Mesothelial cell of epicardium (in vitro differentiated cells): ENCODE results near the gene ARHGEF12. TPM values are rescaled to one million over a fixed set of nuclear protein-coding genes. Genes with fewer than 3 reads are reported as not detected.

Experiments used
- DNase-seq, 2 experiments: peaks; one replicate each; pipeline ENCODE4 v3.0.0; 2021; ENCODE audit warnings: low spot score in 2 of 2; ENCODE audit not compliant: unreplicated experiment in 2 of 2
- H3K27ac Mint-ChIP-seq: 2 replicates; pipeline ENCODE4 v1.8.0; 2021; ENCODE audit warnings: mixed read lengths
- H3K27me3 Mint-ChIP-seq: 2 replicates; pipeline ENCODE4 v1.8.0; 2021; ENCODE audit warnings: low read depth, mixed read lengths
- H3K36me3 Mint-ChIP-seq: 2 replicates; pipeline ENCODE4 v1.8.0; 2021; ENCODE audit warnings: mixed read lengths
- H3K4me1 Mint-ChIP-seq: 2 replicates; pipeline ENCODE4 v1.8.0; 2021; ENCODE audit warnings: mixed read lengths
- H3K4me3 Mint-ChIP-seq: 2 replicates; pipeline ENCODE4 v1.8.0; 2021; ENCODE audit warnings: mild to moderate bottlenecking, moderate library complexity, mixed read lengths
- H3K9me3 Mint-ChIP-seq: 2 replicates; pipeline ENCODE4 v1.8.0; 2021; ENCODE audit warnings: mixed read lengths
- total RNA-seq: library from RNA; stranded (reverse); gene quantifications from 3 replicates; pipeline ENCODE4 v1.2.1, GENCODE V29; 2021
- TF ChIP-seq, protein P1 (sequence below): fragments of 200-600 bp; sonication (generic); IDR thresholded peaks from one replicate; pipeline ENCODE4 v1.5.0; 2021; ENCODE audit warnings: antibody characterized with exemption; ENCODE audit not compliant: unreplicated experiment

Gene ARHGEF12
- total RNA-seq, 1 donor from 2014 or later: 86.0 TPM

DNA sequence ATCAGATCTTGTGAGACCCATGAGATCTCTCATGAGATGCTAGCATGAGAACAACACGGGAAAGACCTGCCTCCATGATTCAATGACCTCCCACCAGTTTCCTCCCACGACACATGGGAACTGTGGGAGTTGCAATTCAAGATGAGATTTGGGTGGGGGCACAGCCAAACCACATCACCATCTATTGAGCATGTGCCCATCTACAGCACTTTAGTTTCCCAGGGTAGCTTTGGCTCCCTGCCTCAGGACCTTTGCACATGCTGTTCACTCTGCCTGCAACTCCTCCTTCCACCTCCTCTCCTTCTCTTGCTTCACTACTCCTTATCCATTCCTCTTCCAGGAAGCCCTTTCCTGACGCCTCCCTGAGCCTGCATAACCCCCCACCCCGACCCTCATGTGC lies 192.5 kb downstream of the ARHGEF12 start:
- Mint-ChIP-seq H3K36me3 (no peaks in the 10 kb centered on the region), H3K27ac (no peak overlapping the region), H3K4me3 (no peak overlapping the region), H3K4me1 (peaks cover 3% of the 10 kb centered on the region), H3K9me3 (no peaks in the 10 kb centered on the region), H3K27me3 (peaks cover 26% of the 10 kb centered on the region)
- no peak for DNase-seq
- TF ChIP-seq, protein P1, sequence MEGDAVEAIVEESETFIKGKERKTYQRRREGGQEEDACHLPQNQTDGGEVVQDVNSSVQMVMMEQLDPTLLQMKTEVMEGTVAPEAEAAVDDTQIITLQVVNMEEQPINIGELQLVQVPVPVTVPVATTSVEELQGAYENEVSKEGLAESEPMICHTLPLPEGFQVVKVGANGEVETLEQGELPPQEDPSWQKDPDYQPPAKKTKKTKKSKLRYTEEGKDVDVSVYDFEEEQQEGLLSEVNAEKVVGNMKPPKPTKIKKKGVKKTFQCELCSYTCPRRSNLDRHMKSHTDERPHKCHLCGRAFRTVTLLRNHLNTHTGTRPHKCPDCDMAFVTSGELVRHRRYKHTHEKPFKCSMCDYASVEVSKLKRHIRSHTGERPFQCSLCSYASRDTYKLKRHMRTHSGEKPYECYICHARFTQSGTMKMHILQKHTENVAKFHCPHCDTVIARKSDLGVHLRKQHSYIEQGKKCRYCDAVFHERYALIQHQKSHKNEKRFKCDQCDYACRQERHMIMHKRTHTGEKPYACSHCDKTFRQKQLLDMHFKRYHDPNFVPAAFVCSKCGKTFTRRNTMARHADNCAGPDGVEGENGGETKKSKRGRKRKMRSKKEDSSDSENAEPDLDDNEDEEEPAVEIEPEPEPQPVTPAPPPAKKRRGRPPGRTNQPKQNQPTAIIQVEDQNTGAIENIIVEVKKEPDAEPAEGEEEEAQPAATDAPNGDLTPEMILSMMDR: no peak

DNA sequence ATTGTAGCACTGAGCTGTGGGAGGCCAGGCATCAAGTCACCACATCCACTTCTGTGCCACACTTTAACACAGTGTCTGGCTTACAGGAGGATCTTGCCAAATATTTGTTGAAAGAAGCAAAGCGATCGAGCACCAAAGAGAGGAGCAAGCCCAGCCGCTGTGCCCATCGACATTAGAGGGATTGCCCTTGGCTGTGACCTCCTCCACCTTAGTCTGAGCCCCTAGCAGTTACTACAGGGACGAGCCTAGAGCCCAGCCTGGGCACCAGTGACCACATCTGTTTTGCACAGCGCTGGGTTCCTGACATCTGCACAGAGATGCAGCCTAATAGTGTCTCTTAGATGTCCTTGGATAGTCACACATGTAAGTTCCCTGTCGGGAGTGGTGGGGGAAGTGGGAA lies 193.0 kb downstream of the ARHGEF12 start:
- H3K27ac Mint-ChIP-seq: no peak overlapping the region
- H3K4me3 Mint-ChIP-seq: no peak overlapping the region
- peaks cover 29% of the 10 kb centered on the region for H3K27me3 Mint-ChIP-seq
- H3K4me1 Mint-ChIP-seq: peaks cover 3% of the 10 kb centered on the region
- H3K9me3 Mint-ChIP-seq: no peaks in the 10 kb centered on the region
- H3K36me3 Mint-ChIP-seq: no peaks in the 10 kb centered on the region
- TF ChIP-seq, protein P1: no peak
- DNase-seq: no peak

DNA sequence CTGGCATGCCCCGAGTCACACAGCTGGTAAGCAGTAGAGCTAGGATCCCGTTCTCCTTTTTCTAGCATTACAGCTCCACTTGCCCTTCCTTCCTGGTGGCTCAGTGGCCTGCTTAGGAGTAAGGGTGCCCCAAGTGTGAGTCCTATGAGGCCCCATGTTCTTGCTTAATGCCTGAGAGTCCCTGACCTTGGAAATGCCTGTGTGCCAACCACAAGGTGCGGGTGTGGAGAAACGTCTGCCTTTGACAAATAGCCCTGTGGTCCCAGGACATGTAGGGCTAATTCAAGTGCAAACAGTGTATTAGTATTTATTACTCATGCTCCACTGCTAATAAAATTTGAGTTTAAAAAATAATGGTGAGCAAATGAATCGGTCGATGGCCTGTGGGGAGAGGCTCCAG lies 193.7 kb downstream of the ARHGEF12 start:
- Mint-ChIP-seq H3K36me3 (no peaks in the 10 kb centered on the region), H3K4me3 (no peak overlapping the region), H3K9me3 (no peaks in the 10 kb centered on the region), H3K27ac (no peak overlapping the region), H3K27me3 (peaks cover 31% of the 10 kb centered on the region), H3K4me1 (peaks cover 3% of the 10 kb centered on the region)
- TF ChIP-seq, protein P1: no peak
- DNase-seq: no peak

DNA sequence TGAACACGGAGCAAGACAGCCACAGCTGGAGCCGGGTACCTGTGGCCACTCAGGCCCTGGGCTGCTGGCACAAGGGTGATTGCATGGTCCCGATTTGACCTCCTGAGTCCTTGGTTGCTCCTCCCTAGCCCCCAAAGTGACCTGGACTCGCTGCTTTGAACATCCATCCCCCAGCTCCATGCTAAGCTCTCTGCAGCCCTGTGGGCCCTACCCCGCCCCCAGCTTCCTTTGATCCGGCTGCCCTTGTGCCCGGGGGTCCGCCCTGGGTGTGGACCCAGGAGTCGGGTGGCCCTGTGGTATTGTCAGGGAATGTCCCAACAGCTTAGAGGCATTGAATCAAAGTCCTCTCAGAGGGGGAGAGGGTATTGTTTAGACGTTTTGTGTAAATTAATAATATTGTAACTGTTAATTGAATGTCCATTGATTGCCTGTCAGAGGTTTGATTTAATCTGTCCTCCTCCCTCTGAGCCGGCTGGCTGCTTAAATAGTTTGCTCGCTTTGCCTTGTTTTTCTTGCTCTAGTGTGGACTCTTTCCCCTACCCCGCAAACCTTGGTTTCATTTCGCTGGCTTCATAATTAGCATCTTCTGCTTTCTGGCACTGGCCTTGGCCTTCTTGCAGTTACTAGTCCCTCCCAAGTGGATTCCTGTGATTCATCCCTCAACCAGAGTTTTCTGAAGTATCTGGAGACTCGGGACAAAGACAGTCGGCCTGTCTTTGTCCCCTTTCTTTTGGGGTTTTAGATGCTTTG lies 196.0 kb downstream of the ARHGEF12 start:
- Mint-ChIP-seq H3K4me3 (no peak overlapping the region), H3K9me3 (no peaks in the 10 kb centered on the region), H3K27ac (no peak overlapping the region), H3K27me3 (peaks cover 32% of the 10 kb centered on the region), H3K36me3 (no peaks in the 10 kb centered on the region), H3K4me1 (no peaks in the 10 kb centered on the region)
- no peak for DNase-seq
- TF ChIP-seq, protein P1: no peak

DNA sequence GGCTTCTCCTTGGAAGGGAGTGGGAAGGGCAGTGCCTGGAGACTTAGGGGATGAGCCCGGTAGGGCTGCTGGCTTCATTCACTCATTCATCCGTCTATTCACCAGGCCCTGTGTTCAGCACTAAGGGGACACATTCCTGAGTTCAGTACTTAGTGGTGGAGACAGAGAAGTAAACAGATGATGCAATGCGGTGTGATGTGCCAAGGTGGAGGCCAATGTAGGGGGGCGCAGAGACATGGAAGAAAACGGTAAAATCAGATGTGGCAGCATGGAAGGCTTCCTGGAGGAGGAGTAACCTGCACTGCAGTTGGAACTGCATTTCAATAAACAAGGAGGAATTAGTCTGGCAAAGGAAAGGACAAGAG lies 196.6 kb downstream of the ARHGEF12 start:
- Mint-ChIP-seq H3K4me3 (no peak overlapping the region), H3K27me3 (peaks cover 32% of the 10 kb centered on the region), H3K36me3 (no peaks in the 10 kb centered on the region), H3K27ac (no peak overlapping the region), H3K9me3 (no peaks in the 10 kb centered on the region), H3K4me1 (no peaks in the 10 kb centered on the region)
- DNase-seq: no peak
- TF ChIP-seq, protein P1: no peak
